Panc1 (cell line): ENCODE data around the gene GADL1. TPM values are rescaled to one million over a fixed set of nuclear protein-coding genes. Genes with fewer than 3 reads are reported as not detected.

Source experiments
- ATAC-seq: fragments of 200-7000 bp; cut with Tn5 transposase; 2 replicates; pipeline ENCODE4 v1.9.1; 2020; ENCODE audit warnings: mild to moderate bottlenecking, moderate library complexity
- BruUV-seq: library from RNA; stranded (reverse); fragments of 400-500 nt; replicated peaks from 2 replicates; lab custom pipeline; 2021; lab: Mats Ljungman, UMichigan
- CTCF ChIA-PET: fragments of 300-600 bp; sonication (Branson Sonifier 250); formaldehyde crosslinking; loops from one replicate; lab custom pipeline; 2022; ENCODE audit warnings: antibody characterized with exemption; lab: Charles Lee
- POLR2A ChIA-PET: fragments of 300-600 bp; sonication (Branson Sonifier 250); formaldehyde crosslinking; loops from one replicate; lab custom pipeline; 2022; ENCODE audit warnings: antibody characterized with exemption; lab: Charles Lee
- DNase-seq: peaks from one replicate; pipeline ENCODE4 v3.0.0-alpha.2; 2010; ENCODE audit warnings: low read depth, low spot score
- H3K27ac ChIP-seq: 2 replicates; pipeline ENCODE4 v1.5.1; 2011; ENCODE audit warnings: mild to moderate bottlenecking, low read length, inconsistent platforms
- H3K27me3 ChIP-seq: fragments of 200-500 bp; sonication (Bioruptor generic); 2 replicates; pipeline ENCODE4 v1.6.0; 2014; ENCODE audit warnings: low read length, inconsistent platforms; ENCODE audit not compliant: control insufficient read depth, insufficient read depth
- H3K36me3 ChIP-seq: fragments of 200-500 bp; sonication (Bioruptor generic); 2 replicates; pipeline ENCODE4 v1.5.1; 2014; ENCODE audit warnings: inconsistent platforms, mild to moderate bottlenecking, low read length, moderate library complexity; ENCODE audit not compliant: control insufficient read depth, insufficient read depth
- H3K4me1 ChIP-seq: 2 replicates; pipeline ENCODE4 v1.5.1; 2011; ENCODE audit warnings: inconsistent platforms, mild to moderate bottlenecking, low read length, moderate library complexity; ENCODE audit not compliant: control insufficient read depth, insufficient read depth
- H3K4me3 ChIP-seq, 2 experiments: 2 replicates each; pipeline ENCODE4 v1.5.1; 2011 to 2012; ENCODE audit warnings: low read depth in 2 of 2, low read length in 2 of 2, mild to moderate bottlenecking in 2 of 2, inconsistent platforms in 1 of 2, moderate library complexity in 1 of 2
- H3K9me3 ChIP-seq: fragments of 200-500 bp; sonication (Bioruptor generic); 2 replicates; pipeline ENCODE4 v1.5.1; 2014; ENCODE audit warnings: low read depth, mild to moderate bottlenecking, inconsistent platforms, low read length, moderate library complexity; ENCODE audit not compliant: control insufficient read depth, insufficient read depth
- POLR2AphosphoS5 ChIP-seq: IDR thresholded peaks from 2 replicates; pipeline ENCODE4 v1.6.1; 2012; ENCODE audit warnings: mild to moderate bottlenecking, low read depth, low read length, moderate library complexity
- SIN3A ChIP-seq: IDR thresholded peaks from 2 replicates; pipeline ENCODE4 v1.6.1; 2012; ENCODE audit warnings: low read depth, mild to moderate bottlenecking, low read length, moderate library complexity, borderline replicate concordance; ENCODE audit not compliant: insufficient read depth
- TCF7L2 ChIP-seq: IDR thresholded peaks from 2 replicates; pipeline ENCODE4 v1.6.1; 2011; ENCODE audit warnings: mild to moderate bottlenecking, low read depth, low read length, inconsistent platforms
- in situ Hi-C: cut with HindIII; loops from 2 replicates; pipeline ENCODE4 v1.10.0; 2016; ENCODE audit warnings: low sequenced_read_pairs, low pct_unique_long_range_greater_than_20kb
- intact Hi-C: fragments of 100-400 bp; cut with micrococcal nuclease; formaldehyde crosslinking; loops from one replicate; pipeline ENCODE4 v1.10.0; 2022; ENCODE audit not compliant: unreplicated experiment
- total RNA-seq: library from RNA; stranded (reverse); gene quantifications from one replicate; pipeline ENCODE4 v1.2.1, GENCODE V29; 2021; ENCODE audit not compliant: unreplicated experiment
- TF ChIP-seq, protein P1 (sequence below), 2 experiments: IDR thresholded peaks; 2 replicates each; pipeline ENCODE4 v1.6.1; 2011 to 2012; ENCODE audit warnings: low read depth in 2 of 2, control low read depth in 1 of 2, low read length in 1 of 2, mild to moderate bottlenecking in 1 of 2, moderate library complexity in 1 of 2; ENCODE audit not compliant: insufficient read depth in 1 of 2
- TF ChIP-seq, protein P2 (sequence below): fragments of 450-650 bp; IDR thresholded peaks from 2 replicates; pipeline ENCODE4 v1.5.1; 2017; ENCODE audit warnings: mild to moderate bottlenecking

Gene GADL1
- total RNA-seq, 1 experiment from 2014 or later = not detected

DNA sequence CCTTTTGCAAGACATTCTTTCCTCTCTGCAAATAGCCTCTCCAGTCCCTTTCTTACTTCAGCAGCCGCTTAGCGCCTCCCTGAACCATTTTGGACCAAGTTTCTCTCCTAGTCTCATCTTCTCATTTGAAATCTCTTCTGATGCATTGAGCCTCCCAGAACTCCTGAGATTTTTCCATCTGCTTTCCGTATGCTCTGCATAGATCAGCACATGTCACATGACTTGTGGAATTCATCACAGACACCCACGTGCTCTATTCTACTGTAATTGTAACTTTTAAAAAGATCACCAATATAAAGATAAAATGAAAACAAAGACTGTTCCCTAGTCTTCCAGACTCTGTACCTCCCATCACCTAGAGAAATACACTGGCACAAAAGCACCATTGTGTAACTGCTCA is 100.7 kb downstream of the GADL1 start:
- no peaks in the 10 kb centered on the region for H3K27me3 ChIP-seq
- ATAC-seq = no peak
- no peak for DNase-seq
- ChIA-PET CTCF (no interaction called here), POLR2A (no interaction called here)
- no peak overlapping the region for H3K27ac ChIP-seq
- no peaks in the 10 kb centered on the region for H3K9me3 ChIP-seq
- in situ Hi-C loops = no loop called here
- H3K4me1 ChIP-seq = no peaks in the 10 kb centered on the region
- H3K36me3 ChIP-seq = no peaks in the 10 kb centered on the region
- TF ChIP-seq, protein P1, sequence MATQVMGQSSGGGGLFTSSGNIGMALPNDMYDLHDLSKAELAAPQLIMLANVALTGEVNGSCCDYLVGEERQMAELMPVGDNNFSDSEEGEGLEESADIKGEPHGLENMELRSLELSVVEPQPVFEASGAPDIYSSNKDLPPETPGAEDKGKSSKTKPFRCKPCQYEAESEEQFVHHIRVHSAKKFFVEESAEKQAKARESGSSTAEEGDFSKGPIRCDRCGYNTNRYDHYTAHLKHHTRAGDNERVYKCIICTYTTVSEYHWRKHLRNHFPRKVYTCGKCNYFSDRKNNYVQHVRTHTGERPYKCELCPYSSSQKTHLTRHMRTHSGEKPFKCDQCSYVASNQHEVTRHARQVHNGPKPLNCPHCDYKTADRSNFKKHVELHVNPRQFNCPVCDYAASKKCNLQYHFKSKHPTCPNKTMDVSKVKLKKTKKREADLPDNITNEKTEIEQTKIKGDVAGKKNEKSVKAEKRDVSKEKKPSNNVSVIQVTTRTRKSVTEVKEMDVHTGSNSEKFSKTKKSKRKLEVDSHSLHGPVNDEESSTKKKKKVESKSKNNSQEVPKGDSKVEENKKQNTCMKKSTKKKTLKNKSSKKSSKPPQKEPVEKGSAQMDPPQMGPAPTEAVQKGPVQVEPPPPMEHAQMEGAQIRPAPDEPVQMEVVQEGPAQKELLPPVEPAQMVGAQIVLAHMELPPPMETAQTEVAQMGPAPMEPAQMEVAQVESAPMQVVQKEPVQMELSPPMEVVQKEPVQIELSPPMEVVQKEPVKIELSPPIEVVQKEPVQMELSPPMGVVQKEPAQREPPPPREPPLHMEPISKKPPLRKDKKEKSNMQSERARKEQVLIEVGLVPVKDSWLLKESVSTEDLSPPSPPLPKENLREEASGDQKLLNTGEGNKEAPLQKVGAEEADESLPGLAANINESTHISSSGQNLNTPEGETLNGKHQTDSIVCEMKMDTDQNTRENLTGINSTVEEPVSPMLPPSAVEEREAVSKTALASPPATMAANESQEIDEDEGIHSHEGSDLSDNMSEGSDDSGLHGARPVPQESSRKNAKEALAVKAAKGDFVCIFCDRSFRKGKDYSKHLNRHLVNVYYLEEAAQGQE (IDR thresholded peaks at IDR 0.05; ENCODE audit: insufficient read depth in 1 of 2, low read depth in 2 of 2, low read length in 1 of 2) = no peak
- TF ChIP-seq POLR2AphosphoS5 = no peak
- no peak for TF ChIP-seq SIN3A
- TF ChIP-seq, protein P2, sequence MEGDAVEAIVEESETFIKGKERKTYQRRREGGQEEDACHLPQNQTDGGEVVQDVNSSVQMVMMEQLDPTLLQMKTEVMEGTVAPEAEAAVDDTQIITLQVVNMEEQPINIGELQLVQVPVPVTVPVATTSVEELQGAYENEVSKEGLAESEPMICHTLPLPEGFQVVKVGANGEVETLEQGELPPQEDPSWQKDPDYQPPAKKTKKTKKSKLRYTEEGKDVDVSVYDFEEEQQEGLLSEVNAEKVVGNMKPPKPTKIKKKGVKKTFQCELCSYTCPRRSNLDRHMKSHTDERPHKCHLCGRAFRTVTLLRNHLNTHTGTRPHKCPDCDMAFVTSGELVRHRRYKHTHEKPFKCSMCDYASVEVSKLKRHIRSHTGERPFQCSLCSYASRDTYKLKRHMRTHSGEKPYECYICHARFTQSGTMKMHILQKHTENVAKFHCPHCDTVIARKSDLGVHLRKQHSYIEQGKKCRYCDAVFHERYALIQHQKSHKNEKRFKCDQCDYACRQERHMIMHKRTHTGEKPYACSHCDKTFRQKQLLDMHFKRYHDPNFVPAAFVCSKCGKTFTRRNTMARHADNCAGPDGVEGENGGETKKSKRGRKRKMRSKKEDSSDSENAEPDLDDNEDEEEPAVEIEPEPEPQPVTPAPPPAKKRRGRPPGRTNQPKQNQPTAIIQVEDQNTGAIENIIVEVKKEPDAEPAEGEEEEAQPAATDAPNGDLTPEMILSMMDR = no peak
- no peak for TF ChIP-seq TCF7L2
- intact Hi-C loops = no loop called here
- H3K4me3 ChIP-seq = no peak overlapping the region
- BruUV-seq = no TSS peak

- no peaks in the 10 kb centered on the region for H3K9me3 ChIP-seq
- ATAC-seq (no peak), DNase-seq (no peak)
- TF ChIP-seq, protein P1 (IDR thresholded peaks at IDR 0.05; ENCODE audit: insufficient read depth in 1 of 2, low read depth in 2 of 2, low read length in 1 of 2) = no peak
- TF ChIP-seq TCF7L2 (no peak), SIN3A (no peak), POLR2AphosphoS5 (no peak)
- TF ChIP-seq, protein P2 = no peak
- CTCF ChIA-PET = no interaction called here
- H3K4me1 ChIP-seq = no peaks in the 10 kb centered on the region
- no TSS peak for BruUV-seq
- no peak overlapping the region for H3K27ac ChIP-seq
- in situ Hi-C loops (no loop called here), intact Hi-C loops (no loop called here)
- POLR2A ChIA-PET = no interaction called here
- no peaks in the 10 kb centered on the region for H3K36me3 ChIP-seq
- no peak overlapping the region for H3K4me3 ChIP-seq
- no peaks in the 10 kb centered on the region for H3K27me3 ChIP-seq
Measured at GRCh38 chr3:30790150-30790549, 104.3 kb downstream of the GADL1 start.
